Stimulated activated CD4-positive, alpha-beta T cell treated with anti-CD3 and anti-CD28 coated beads, Interleukin-2, amount 100 ng/mL, for 24 hours (primary cell): Measurements from ENCODE around the gene BCAR3.
"Not testable (repeated sequence)": the region's sequence is repeated elsewhere in the genome, so short reads cannot be mapped to it uniquely, and the experiment has no call there.

Experiments used
- DNase-seq, 2 donors: peaks; one replicate each; pipeline ENCODE4 v3.0.0-alpha.2; 2020

BCAR3 gene

GRCh38 chr1:93667642-93668041 lies 14.0 kb downstream of the BCAR3 start:
- DNase-seq, result no peak

- no peak for DNase-seq
Measured at GRCh38 chr1:93666613-93667384, 14.8 kb downstream of the BCAR3 start.

GRCh38 chr1:93665015-93665414 lies 16.6 kb downstream of the BCAR3 start:
- DNase-seq, result no peak

GRCh38 chr1:93663208-93663614 lies 18.4 kb downstream of the BCAR3 start:
- DNase-seq, result no peak

- DNase-seq, result no peak
Measured at GRCh38 chr1:93662481-93663207, 19.0 kb downstream of the BCAR3 start.

- DNase-seq, result no peak
Measured at GRCh38 chr1:93661829-93662474, 19.7 kb downstream of the BCAR3 start.

GRCh38 chr1:93661341-93661740 lies 20.3 kb downstream of the BCAR3 start:
- DNase-seq, result not testable (repeated sequence)

- DNase-seq, result no peak
Measured at GRCh38 chr1:93659822-93660503, 21.7 kb downstream of the BCAR3 start.

- DNase-seq, result no peak
Measured at GRCh38 chr1:93658188-93658587, 23.4 kb downstream of the BCAR3 start.

GRCh38 chr1:93656491-93656890 lies 25.1 kb downstream of the BCAR3 start:
- DNase-seq, result no peak

- DNase-seq, result no peak
Measured at GRCh38 chr1:93653656-93654055, 28.0 kb downstream of the BCAR3 start.

GRCh38 chr1:93652323-93652949 lies 29.2 kb downstream of the BCAR3 start:
- no peak for DNase-seq

GRCh38 chr1:93651695-93652094 lies 29.9 kb downstream of the BCAR3 start:
- DNase-seq, result no peak

- DNase-seq, result not testable (repeated sequence)
Measured at GRCh38 chr1:93650159-93650558, 31.5 kb downstream of the BCAR3 start.

GRCh38 chr1:93649231-93649630 lies 32.4 kb downstream of the BCAR3 start:
- DNase-seq, result no peak

- no peak for DNase-seq
Measured at GRCh38 chr1:93648656-93649055, 33.0 kb downstream of the BCAR3 start.

- DNase-seq, result no peak
Measured at GRCh38 chr1:93641527-93641926, 40.1 kb downstream of the BCAR3 start.

- DNase-seq, result no peak
Measured at GRCh38 chr1:93640656-93641440, 40.8 kb downstream of the BCAR3 start.

GRCh38 chr1:93638981-93639380 lies 42.7 kb downstream of the BCAR3 start:
- no peak for DNase-seq

- DNase-seq, result no peak
Measured at GRCh38 chr1:93638307-93638847, 43.3 kb downstream of the BCAR3 start.

GRCh38 chr1:93636712-93637111 lies 44.9 kb downstream of the BCAR3 start:
- no peak for DNase-seq
